Activated CD8-positive, alpha-beta memory T cell treated with anti-CD3 and anti-CD28 coated beads for 24 hours (primary cell): ENCODE measurements around the gene TBCK.

Source experiments
- DNase-seq: peaks from one replicate; pipeline ENCODE4 v3.0.0-alpha.2; 2020

TBCK gene

GRCh38 chr4:106109929-106110328, 206.1 kb downstream of the TBCK start:
- no peak for DNase-seq

GRCh38 chr4:106105697-106106096, 210.3 kb downstream of the TBCK start:
- DNase-seq: no peak

GRCh38 chr4:106104276-106104675, 211.7 kb downstream of the TBCK start:
- DNase-seq: no peak

GRCh38 chr4:106096454-106096853, 219.6 kb downstream of the TBCK start:
- DNase-seq: no peak

- DNase-seq: no peak
Measured at GRCh38 chr4:106095408-106095807, 220.6 kb downstream of the TBCK start.

- DNase-seq: no peak
Measured at GRCh38 chr4:106092361-106093040, 223.5 kb downstream of the TBCK start.

- DNase-seq: no peak
Measured at GRCh38 chr4:106090826-106091225, 225.2 kb downstream of the TBCK start.

- no peak for DNase-seq
Measured at GRCh38 chr4:106083065-106083464, 232.9 kb downstream of the TBCK start.

- no peak for DNase-seq
Measured at GRCh38 chr4:106080376-106080775, 235.6 kb downstream of the TBCK start.

- no peak for DNase-seq
Measured at GRCh38 chr4:106079616-106080015, 236.4 kb downstream of the TBCK start.

GRCh38 chr4:106065018-106065417, 251.0 kb downstream of the TBCK start:
- DNase-seq: no peak

- DNase-seq: no peak
Measured at GRCh38 chr4:106063009-106063408, 253.0 kb downstream of the TBCK start.

- DNase-seq: no peak
Measured at GRCh38 chr4:106062452-106062875, 253.5 kb downstream of the TBCK start.

GRCh38 chr4:106058921-106059320, 257.1 kb downstream of the TBCK start:
- no peak for DNase-seq

GRCh38 chr4:106056914-106057313, 259.1 kb downstream of the TBCK start:
- DNase-seq: no peak

- no peak for DNase-seq
Measured at GRCh38 chr4:106051514-106051913, 264.5 kb downstream of the TBCK start.

GRCh38 chr4:106049490-106049889, 266.5 kb downstream of the TBCK start:
- DNase-seq: no peak

GRCh38 chr4:106048250-106048971, 267.6 kb downstream of the TBCK start:
- DNase-seq: no peak

- DNase-seq: no peak
Measured at GRCh38 chr4:106046083-106046482, 269.9 kb downstream of the TBCK start.

GRCh38 chr4:106041294-106042002, 274.6 kb downstream of the TBCK start:
- no peak for DNase-seq

- DNase-seq: no peak
Measured at GRCh38 chr4:106039796-106040195, 276.2 kb downstream of the TBCK start.

GRCh38 chr4:106038908-106039307, 277.1 kb downstream of the TBCK start:
- DNase-seq: no peak

GRCh38 chr4:106038012-106038411, 278.0 kb downstream of the TBCK start:
- no peak for DNase-seq

GRCh38 chr4:106036848-106037247, 279.2 kb downstream of the TBCK start:
- no peak for DNase-seq
